Loucy (cell line): ENCODE data around the gene PTS.

Experiments
- H2AFZ ChIP-seq: fragments of 200-600 bp; sonication (generic); 2 replicates; pipeline ENCODE4 v1.6.0; 2016; ENCODE audit warnings: antibody characterized with exemption, mild to moderate bottlenecking, low read length, moderate library complexity
- H3F3A ChIP-seq: fragments of 200-600 bp; 2 replicates; pipeline ENCODE4 v1.6.0; 2016; ENCODE audit warnings: antibody characterized with exemption, low read depth, mild to moderate bottlenecking
- H3K27me3 ChIP-seq: fragments of 200-600 bp; sonication (generic); 2 replicates; pipeline ENCODE4 v1.6.1; 2014; ENCODE audit warnings: low read length, mild to moderate bottlenecking; ENCODE audit not compliant: insufficient read depth, poor library complexity, severe bottlenecking
- H3K36me3 ChIP-seq: fragments of 200-600 bp; sonication (generic); 2 replicates; pipeline ENCODE4 v1.6.1; 2016; ENCODE audit warnings: low read length; ENCODE audit not compliant: insufficient read depth
- H3K4me1 ChIP-seq: fragments of 200-600 bp; sonication (generic); 2 replicates; pipeline ENCODE4 v1.5.1; 2014; ENCODE audit warnings: low read length, mild to moderate bottlenecking; ENCODE audit not compliant: insufficient read depth, poor library complexity, severe bottlenecking
- H3K4me2 ChIP-seq: fragments of 200-600 bp; sonication (generic); 2 replicates; pipeline ENCODE4 v1.6.0; 2014; ENCODE audit warnings: antibody characterized with exemption, low read length, low read depth, mild to moderate bottlenecking; ENCODE audit not compliant: poor library complexity, severe bottlenecking
- H3K4me3 ChIP-seq: fragments of 200-600 bp; sonication (generic); 2 replicates; pipeline ENCODE4 v1.5.1; 2014; ENCODE audit warnings: low read length, mild to moderate bottlenecking, mixed read lengths; ENCODE audit not compliant: poor library complexity, severe bottlenecking
- H3K79me2 ChIP-seq: fragments of 200-600 bp; sonication (generic); 2 replicates; pipeline ENCODE4 v1.6.1; 2014; ENCODE audit warnings: low read length; ENCODE audit not compliant: insufficient read depth
- H3K9ac ChIP-seq: fragments of 200-600 bp; sonication (generic); 2 replicates; pipeline ENCODE4 v1.6.0; 2014; ENCODE audit warnings: mild to moderate bottlenecking, low read depth, low read length, moderate library complexity; ENCODE audit not compliant: poor library complexity, severe bottlenecking
- H3K9me2 ChIP-seq: fragments of 200-600 bp; sonication (generic); replicated peaks from 2 replicates; pipeline ENCODE4 v1.6.1; 2016; ENCODE audit warnings: low read depth, low read length, mixed read lengths
- H3K9me3 ChIP-seq: fragments of 200-600 bp; sonication (generic); 2 replicates; pipeline ENCODE4 v1.6.1; 2014; ENCODE audit warnings: mild to moderate bottlenecking, antibody characterized with exemption, low read length, low read depth; ENCODE audit not compliant: insufficient read depth
- H4K20me1 ChIP-seq: fragments of 200-600 bp; sonication (generic); 2 replicates; pipeline ENCODE4 v1.6.0; 2014; ENCODE audit warnings: antibody characterized with exemption, low read length, mild to moderate bottlenecking; ENCODE audit not compliant: insufficient read depth, poor library complexity, severe bottlenecking
- EZH2phosphoT487 ChIP-seq: fragments of 200-600 bp; IDR thresholded peaks from 2 replicates; pipeline ENCODE4 v1.6.1; 2018; ENCODE audit warnings: antibody characterized with exemption, mild to moderate bottlenecking, moderate library complexity, borderline replicate concordance
- TF ChIP-seq, protein P1 (sequence below): fragments of 200-600 bp; sonication (generic); conservative IDR thresholded peaks from 2 replicates; pipeline ENCODE4 v1.5.1; 2014; ENCODE audit warnings: mild to moderate bottlenecking, antibody characterized with exemption, low read length

Gene PTS

DNA sequence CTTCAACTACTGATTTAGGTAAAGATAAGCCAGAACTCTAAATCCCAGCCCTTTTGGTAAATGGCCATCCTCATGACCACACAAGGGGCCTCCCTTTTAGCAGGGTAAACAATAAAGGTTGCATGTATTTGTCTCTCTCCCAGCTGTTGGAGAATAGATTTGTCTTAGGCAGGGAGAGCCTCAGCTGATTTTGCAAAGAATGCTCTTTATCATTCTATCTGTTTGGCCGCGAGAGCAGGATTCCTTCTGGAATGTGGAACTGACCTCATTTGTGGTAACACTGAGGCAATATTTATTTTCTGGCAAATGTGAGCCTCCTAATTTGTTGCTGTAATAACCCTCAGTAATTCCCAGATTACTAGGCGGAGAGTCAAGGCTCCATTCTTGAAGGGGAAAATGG, 15.3 kb downstream of the PTS start:
- Histone ChIP-seq H3F3A (no peaks in the 10 kb centered on the region), H3K9me2 (no peaks in the 10 kb centered on the region), H3K27me3 (no peaks in the 10 kb centered on the region), H3K4me1 (no peaks in the 10 kb centered on the region), H3K79me2 (no peaks in the 10 kb centered on the region), H4K20me1 (no peaks in the 10 kb centered on the region), H3K9ac (no peak overlapping the region), H3K36me3 (peaks cover 12% of the 10 kb centered on the region; the same call in 1 of the 2 replicates), H3K4me2 (no peak overlapping the region), H3K9me3 (no peaks in the 10 kb centered on the region), H3K4me3 (no peak overlapping the region), H2AFZ (no peak overlapping the region)
- no peak for TF ChIP-seq EZH2phosphoT487
- TF ChIP-seq, protein P1, sequence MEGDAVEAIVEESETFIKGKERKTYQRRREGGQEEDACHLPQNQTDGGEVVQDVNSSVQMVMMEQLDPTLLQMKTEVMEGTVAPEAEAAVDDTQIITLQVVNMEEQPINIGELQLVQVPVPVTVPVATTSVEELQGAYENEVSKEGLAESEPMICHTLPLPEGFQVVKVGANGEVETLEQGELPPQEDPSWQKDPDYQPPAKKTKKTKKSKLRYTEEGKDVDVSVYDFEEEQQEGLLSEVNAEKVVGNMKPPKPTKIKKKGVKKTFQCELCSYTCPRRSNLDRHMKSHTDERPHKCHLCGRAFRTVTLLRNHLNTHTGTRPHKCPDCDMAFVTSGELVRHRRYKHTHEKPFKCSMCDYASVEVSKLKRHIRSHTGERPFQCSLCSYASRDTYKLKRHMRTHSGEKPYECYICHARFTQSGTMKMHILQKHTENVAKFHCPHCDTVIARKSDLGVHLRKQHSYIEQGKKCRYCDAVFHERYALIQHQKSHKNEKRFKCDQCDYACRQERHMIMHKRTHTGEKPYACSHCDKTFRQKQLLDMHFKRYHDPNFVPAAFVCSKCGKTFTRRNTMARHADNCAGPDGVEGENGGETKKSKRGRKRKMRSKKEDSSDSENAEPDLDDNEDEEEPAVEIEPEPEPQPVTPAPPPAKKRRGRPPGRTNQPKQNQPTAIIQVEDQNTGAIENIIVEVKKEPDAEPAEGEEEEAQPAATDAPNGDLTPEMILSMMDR, result no peak

DNA sequence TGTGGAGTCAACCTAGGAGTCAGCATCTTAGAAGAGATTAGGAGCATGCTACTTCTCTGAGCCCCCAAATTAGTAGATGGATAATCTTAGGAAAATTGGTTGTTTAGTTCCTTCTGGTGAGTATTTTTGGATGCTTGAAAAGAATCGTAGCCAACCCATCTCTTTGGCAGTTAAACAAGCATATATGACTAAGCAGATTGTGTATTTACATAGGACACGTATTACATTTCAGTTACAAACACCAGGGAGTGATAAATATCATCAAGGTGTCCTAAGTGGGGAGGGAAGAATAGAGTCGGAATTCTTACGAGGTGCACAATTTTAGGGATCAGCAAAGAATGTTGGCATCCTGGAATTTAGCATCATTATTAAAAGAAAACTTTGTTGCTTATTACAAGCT, 21.0 kb downstream of the PTS start:
- Histone ChIP-seq H3K9me3 (no peaks in the 10 kb centered on the region), H4K20me1 (no peaks in the 10 kb centered on the region), H3K79me2 (no peaks in the 10 kb centered on the region), H2AFZ (no peak overlapping the region), H3F3A (no peaks in the 10 kb centered on the region), H3K4me2 (no peak overlapping the region), H3K9ac (no peak overlapping the region), H3K4me1 (no peaks in the 10 kb centered on the region), H3K27me3 (no peaks in the 10 kb centered on the region), H3K36me3 (no peaks in the 10 kb centered on the region), H3K9me2 (no peaks in the 10 kb centered on the region), H3K4me3 (no peak overlapping the region)
- TF ChIP-seq, protein P1, result no peak
- no peak for TF ChIP-seq EZH2phosphoT487

DNA sequence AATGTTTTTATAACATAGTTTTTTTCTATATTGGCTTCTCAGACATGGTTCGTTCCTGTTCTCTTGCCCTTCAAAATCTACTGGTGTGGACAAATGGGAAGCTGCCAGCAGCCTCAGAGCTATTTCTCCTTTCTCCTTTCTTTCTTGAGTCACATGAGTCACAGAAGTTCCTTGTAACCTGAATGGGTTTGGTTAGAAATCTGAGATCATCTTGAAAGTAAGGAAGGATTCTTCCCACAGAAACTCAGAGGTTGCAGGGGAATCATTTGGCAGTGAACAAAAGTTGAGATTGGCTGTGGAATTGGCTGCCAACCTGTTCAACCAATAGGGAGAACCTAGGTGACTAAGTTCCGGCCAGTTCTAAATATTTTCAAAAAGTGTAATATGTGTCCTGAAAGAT, 22.0 kb downstream of the PTS start:
- no peak overlapping the region for H2AFZ ChIP-seq
- TF ChIP-seq, protein P1, result no peak
- TF ChIP-seq EZH2phosphoT487, result no peak
- no peaks in the 10 kb centered on the region for H3K9me2 ChIP-seq
- H3K9me3 ChIP-seq, result no peaks in the 10 kb centered on the region
- no peaks in the 10 kb centered on the region for H3K4me1 ChIP-seq
- no peaks in the 10 kb centered on the region for H3K36me3 ChIP-seq
- no peaks in the 10 kb centered on the region for H3K79me2 ChIP-seq
- no peaks in the 10 kb centered on the region for H3K27me3 ChIP-seq
- H3K9ac ChIP-seq, result no peak overlapping the region
- H3F3A ChIP-seq, result no peaks in the 10 kb centered on the region
- H4K20me1 ChIP-seq, result no peaks in the 10 kb centered on the region
- H3K4me2 ChIP-seq, result no peak overlapping the region
- H3K4me3 ChIP-seq, result no peak overlapping the region
